Activated T-cell treated with anti-CD3 and anti-CD28 coated beads for 48 hours (primary cell): Measurements from ENCODE around the gene PRRC2B.
"Not testable (repeated sequence)": the region's sequence is repeated elsewhere in the genome, so short reads cannot be mapped to it uniquely, and the experiment has no call there.

ENCODE experiments used
- DNase-seq: peaks from one replicate; pipeline ENCODE4 v3.0.0-alpha.2; 2020; ENCODE audit warnings: low read depth

The PRRC2B gene

GRCh38 chr9:131539223-131539923, 145.5 kb downstream of the PRRC2B start:
- no peak for DNase-seq

DNA sequence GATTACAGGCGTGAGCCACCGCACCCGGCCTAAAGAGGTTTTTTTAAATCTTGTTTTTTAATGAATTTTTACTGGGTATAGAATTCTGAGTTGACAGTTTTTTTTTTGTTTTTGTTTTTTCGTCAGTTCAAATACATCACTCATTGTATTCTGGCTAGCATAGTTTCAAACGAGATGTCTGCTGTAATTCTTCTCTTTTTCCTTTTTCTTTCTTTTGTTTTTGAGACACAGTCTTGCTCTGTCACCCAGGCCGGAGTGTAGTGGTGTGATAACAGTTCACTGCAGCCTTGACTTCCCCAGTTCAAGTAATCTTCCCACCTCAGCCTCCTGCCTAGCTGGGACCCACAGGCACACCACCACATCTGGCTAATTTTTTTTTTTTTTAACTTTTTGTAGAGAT, 149.3 kb downstream of the PRRC2B start:
- no peak for DNase-seq

GRCh38 chr9:131545003-131545785, 151.3 kb downstream of the PRRC2B start, which contains the start of gene PRRT1B:
Gene PRRT1B, plus strand, starts transcription at chr9:131545523. Its CDS starts 93 bp downstream, at chr9:131545616.
- no peak for DNase-seq

GRCh38 chr9:131545786-131546335, 152.0 kb downstream of the PRRC2B start:
- no peak for DNase-seq

- DNase-seq = no peak
Measured at GRCh38 chr9:131546336-131547084, 152.6 kb downstream of the PRRC2B start.

DNA sequence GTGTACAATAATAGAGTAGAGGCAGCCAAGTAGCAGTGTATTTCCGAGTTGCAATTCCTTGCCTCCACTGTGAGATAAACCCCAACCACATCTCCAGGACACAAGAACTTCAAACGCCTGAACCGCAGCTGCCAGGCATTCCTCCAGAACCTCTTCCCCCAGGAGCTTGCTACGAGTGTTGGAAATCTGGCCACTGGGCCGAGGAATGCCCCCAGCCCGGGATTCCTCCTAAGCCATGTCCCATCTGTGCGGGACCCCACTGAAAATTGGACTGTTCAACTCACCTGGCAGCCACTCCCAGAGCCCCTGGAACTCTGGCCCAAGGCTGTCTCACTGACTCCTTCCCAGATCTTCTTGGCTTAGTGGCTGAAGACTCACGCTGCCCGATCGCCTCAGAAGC, 155.3 kb downstream of the PRRC2B start:
- DNase-seq = not testable (repeated sequence)
